H1 (cell line): ENCODE data around the gene NDRG4. TPM values are rescaled to one million over a fixed set of nuclear protein-coding genes. Genes with fewer than 3 reads are reported as not detected.
A peak's percentile ranks its signal among the peaks of the same experiment; 100 is the strongest.

Experiments
- ATF3 ChIP-seq: IDR thresholded peaks from 2 replicates; pipeline ENCODE4 v1.6.1; 2011; ENCODE audit warnings: low read depth, mild to moderate bottlenecking, low read length; ENCODE audit not compliant: insufficient read depth
- CEBPB ChIP-seq: IDR thresholded peaks from 2 replicates; pipeline ENCODE4 v1.6.1; 2012; ENCODE audit warnings: low read depth, low read length
- CREB1 ChIP-seq: IDR thresholded peaks from 2 replicates; pipeline ENCODE4 v1.6.1; 2012; ENCODE audit warnings: inconsistent platforms
- CTBP2 ChIP-seq: IDR thresholded peaks from 2 replicates; pipeline ENCODE4 v1.7.0; 2011; ENCODE audit warnings: borderline replicate concordance, mild to moderate bottlenecking, moderate library complexity, mixed read lengths, low read length; ENCODE audit not compliant: insufficient read depth, insufficient read length
- CTCF ChIP-seq, 3 experiments: IDR thresholded peaks; 1 replicate in 2 of 3; 2 replicates in 1 of 3; pipeline versions ENCODE4 v1.5.1 to v1.6.1; 2011; ENCODE audit warnings: low read length in 3 of 3, mild to moderate bottlenecking in 3 of 3, inconsistent platforms in 2 of 3, low read depth in 1 of 3, moderate library complexity in 1 of 3; ENCODE audit not compliant: insufficient read depth in 1 of 3; ENCODE audit errors: control extremely low read depth in 1 of 3
- E2F6 ChIP-seq: IDR thresholded peaks from 2 replicates; pipeline ENCODE4 v1.6.1; 2012; ENCODE audit warnings: inconsistent platforms
- EZH2 ChIP-seq: fragments of 200-600 bp; sonication (generic); IDR thresholded peaks from 2 replicates; pipeline ENCODE4 v1.7.1; 2012; ENCODE audit warnings: low read depth, mild to moderate bottlenecking, moderate library complexity, low read length, inconsistent platforms; ENCODE audit not compliant: severe bottlenecking
- MAFK ChIP-seq: IDR thresholded peaks from 2 replicates; pipeline ENCODE4 v1.6.1; 2012; ENCODE audit warnings: low read depth, mild to moderate bottlenecking, improper control_type of control experiment, low read length
- MAX ChIP-seq: IDR thresholded peaks from 2 replicates; pipeline ENCODE4 v1.6.1; 2012; ENCODE audit warnings: inconsistent platforms
- RAD21 ChIP-seq, 2 experiments: IDR thresholded peaks in 1 of 2; conservative IDR thresholded peaks in 1 of 2; 2 replicates each; pipeline ENCODE4 v1.6.1; 2011; ENCODE audit warnings: low read depth in 2 of 2, low read length in 2 of 2, improper control_type of control experiment in 1 of 2, inconsistent platforms in 1 of 2, mild to moderate bottlenecking in 1 of 2, moderate library complexity in 1 of 2
- RBBP5 ChIP-seq: IDR thresholded peaks from 2 replicates; pipeline ENCODE4 v1.7.1; 2012; ENCODE audit warnings: low read depth, mild to moderate bottlenecking, inconsistent platforms, low read length, moderate library complexity, borderline replicate concordance
- RXRA ChIP-seq: IDR thresholded peaks from 2 replicates; pipeline ENCODE4 v1.6.1; 2011; ENCODE audit warnings: low read depth, mild to moderate bottlenecking, low read length, moderate library complexity; ENCODE audit not compliant: insufficient read depth
- SIN3A ChIP-seq, 2 experiments: IDR thresholded peaks in 1 of 2; conservative IDR thresholded peaks in 1 of 2; 2 replicates each; pipeline ENCODE4 v1.6.1; 2011 to 2012; ENCODE audit warnings: low read length in 2 of 2, improper control_type of control experiment in 1 of 2, low read depth in 1 of 2, mild to moderate bottlenecking in 1 of 2
- SIX5 ChIP-seq: IDR thresholded peaks from 2 replicates; pipeline ENCODE4 v1.6.1; 2011; ENCODE audit warnings: mild to moderate bottlenecking, low read depth, low read length
- SP4 ChIP-seq: IDR thresholded peaks from 2 replicates; pipeline ENCODE4 v1.6.1; 2012; ENCODE audit warnings: low read length, inconsistent platforms
- TAF1 ChIP-seq: IDR thresholded peaks from 2 replicates; pipeline ENCODE4 v1.6.1; 2011; ENCODE audit warnings: mild to moderate bottlenecking, low read depth, low read length
- TBP ChIP-seq: IDR thresholded peaks from 2 replicates; pipeline ENCODE4 v1.6.1; 2011; ENCODE audit warnings: low read depth, low read length, improper control_type of control experiment
- USF2 ChIP-seq: IDR thresholded peaks from 2 replicates; pipeline ENCODE4 v1.6.1; 2011; ENCODE audit warnings: low read length, improper control_type of control experiment
- polyA plus RNA-seq, 7 experiments: library from polyadenylated mRNA; depleted of rRNA in 3 of 7; stranded (reverse) in 5 of 7; unstranded in 2 of 7; fragments of >200 nt in 5 of 7; fragments of 200-250 nt in 2 of 7; gene quantifications; 1 replicate in 5 of 7; 2 replicates in 1 of 7; 4 replicates in 1 of 7; pipeline versions ENCODE4 v1.2.1 to v1.2.3, GENCODE V29; 2011 to 2013; ENCODE audit warnings: missing spikeins in 2 of 7, mixed read lengths in 2 of 7
- total RNA-seq: library from RNA; stranded (reverse); fragmentation: NEBNext Ultra II Directional; extraction: Animal tissue kit (Norgen Biotek cat#: 25700); gene quantifications from 2 replicates; pipeline ENCODE4 v1.2.1, GENCODE V29; 2021

The NDRG4 gene
- total and polyA plus RNA-seq, 2 of the 8 experiments (the other 6 are each of a cell fraction or from before 2014, with no cell fraction given), result 20.8 to 30.9 TPM

- TF ChIP-seq CEBPB, result no peak
- TF ChIP-seq CTBP2, result no peak
- no peak for TF ChIP-seq ATF3
- TF ChIP-seq CTCF (IDR thresholded peaks at IDR 0.05; ENCODE audit: control extremely low read depth in 1 of 3, insufficient read depth in 1 of 3, low read depth in 1 of 3, low read length in 3 of 3), result no peak
- no peak for TF ChIP-seq RXRA
- TF ChIP-seq SIX5, result no peak
- 0 out of 2 replicates have a peak, but pooled peaks have one; percentile 15 for TF ChIP-seq MAX
- TF ChIP-seq CREB1, result no peak
- TF ChIP-seq USF2, result no peak
- no peak for TF ChIP-seq MAFK
- TF ChIP-seq TBP, result no peak
- no peak for TF ChIP-seq RBBP5
- TF ChIP-seq SIN3A (conservative IDR thresholded peaks at IDR 0.05 in 1 of 2, IDR thresholded peaks at IDR 0.05 in 1 of 2; ENCODE audit: low read depth in 1 of 2, low read length in 2 of 2), result no peak
- TF ChIP-seq E2F6, result peak; percentile 45
- TF ChIP-seq TAF1, result no peak
- peak; percentile 70 for TF ChIP-seq EZH2
- no peak for TF ChIP-seq RAD21 (IDR thresholded peaks at IDR 0.05 in 1 of 2, conservative IDR thresholded peaks at IDR 0.05 in 1 of 2; ENCODE audit: low read depth in 2 of 2, low read length in 2 of 2)
- no peak for TF ChIP-seq SP4
Measured at GRCh38 chr16:58464047-58464915, 35.7 kb upstream of the NDRG4 start (continued).
